Measurements from ENCODE around the gene AMN1.

GRCh38 chr12:31702047-31702446, 26.8 kb downstream of the AMN1 start:
- TF ChIP-seq CTCF (conservative IDR thresholded peaks at IDR 0.05; ENCODE audit: low read depth, low read length) (0 out of 2 replicates have a peak, but pooled peaks have one; percentile 23), EZH2 (IDR thresholded peaks at IDR 0.05; ENCODE audit: low read length, unreplicated experiment) (no peak), EZH2phosphoT487 (IDR thresholded peaks at IDR 0.05; ENCODE audit: borderline replicate concordance, low read length) (no peak)

All from PC-3 (cell line).